GM11168 (cell line): ENCODE results near the gene SUPT4H1.
"Not testable (repeated sequence)": the region's sequence is repeated elsewhere in the genome, so short reads cannot be mapped to it uniquely, and the experiment has no call there.

Source experiments
- in situ Hi-C: fragments of 300-500 bp; cut with MboI; formaldehyde crosslinking; loops from one replicate; pipeline ENCODE4 v1.12.0; 2022; ENCODE audit warnings: low sequenced_read_pairs; ENCODE audit not compliant: unreplicated experiment

Gene SUPT4H1

DNA sequence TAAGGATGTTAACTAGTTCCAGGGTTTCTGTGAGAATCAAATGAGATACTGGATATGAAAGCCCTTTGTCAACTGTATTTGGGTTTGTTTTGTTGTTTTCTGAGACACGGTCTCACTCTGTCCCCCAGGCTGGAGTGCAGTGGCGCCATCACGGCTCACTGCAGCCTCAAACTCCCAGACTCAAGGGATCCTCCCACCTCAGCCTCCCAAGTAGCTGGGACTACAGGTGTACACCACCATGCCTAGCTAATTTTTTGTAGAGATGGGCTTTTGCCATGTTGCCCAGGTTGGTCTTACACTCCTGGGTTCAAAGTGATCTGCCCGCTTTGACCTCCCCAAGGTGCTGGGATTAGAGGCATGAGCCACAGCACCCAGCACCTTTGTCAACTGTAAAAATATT lies 8.9 kb downstream of the SUPT4H1 start:
- in situ Hi-C loops: no loop called here

DNA sequence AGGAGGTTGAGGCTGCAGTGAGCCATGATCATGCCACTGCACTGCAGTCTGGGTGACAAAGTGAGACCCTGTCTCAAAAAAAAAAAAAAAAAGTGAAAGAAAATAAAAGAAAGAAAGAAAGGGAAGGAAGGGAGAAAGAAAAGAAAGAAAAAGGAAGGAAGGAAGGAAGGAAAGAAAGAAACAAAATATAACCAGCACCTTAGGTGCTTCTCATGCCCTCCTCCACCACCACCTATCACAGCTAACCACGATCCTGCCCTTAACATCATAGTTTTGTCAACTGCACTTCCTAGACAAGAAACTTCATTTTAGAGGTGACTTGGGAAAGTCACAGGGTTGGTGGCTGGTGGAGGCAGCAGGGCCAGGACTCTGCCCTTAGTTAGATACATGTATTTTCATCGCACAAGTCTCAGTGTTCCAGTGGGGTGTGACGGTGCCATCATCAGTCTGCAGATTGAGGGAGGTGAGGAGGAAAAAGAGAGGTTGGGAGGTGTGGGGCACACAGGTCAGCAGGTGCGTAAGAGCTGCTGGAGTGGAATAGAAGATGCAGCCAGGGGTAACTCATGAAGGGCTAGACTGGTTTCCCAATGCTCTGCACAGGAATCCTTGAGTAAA lies 10.0 kb downstream of the SUPT4H1 start:
- in situ Hi-C loops: no loop called here

DNA sequence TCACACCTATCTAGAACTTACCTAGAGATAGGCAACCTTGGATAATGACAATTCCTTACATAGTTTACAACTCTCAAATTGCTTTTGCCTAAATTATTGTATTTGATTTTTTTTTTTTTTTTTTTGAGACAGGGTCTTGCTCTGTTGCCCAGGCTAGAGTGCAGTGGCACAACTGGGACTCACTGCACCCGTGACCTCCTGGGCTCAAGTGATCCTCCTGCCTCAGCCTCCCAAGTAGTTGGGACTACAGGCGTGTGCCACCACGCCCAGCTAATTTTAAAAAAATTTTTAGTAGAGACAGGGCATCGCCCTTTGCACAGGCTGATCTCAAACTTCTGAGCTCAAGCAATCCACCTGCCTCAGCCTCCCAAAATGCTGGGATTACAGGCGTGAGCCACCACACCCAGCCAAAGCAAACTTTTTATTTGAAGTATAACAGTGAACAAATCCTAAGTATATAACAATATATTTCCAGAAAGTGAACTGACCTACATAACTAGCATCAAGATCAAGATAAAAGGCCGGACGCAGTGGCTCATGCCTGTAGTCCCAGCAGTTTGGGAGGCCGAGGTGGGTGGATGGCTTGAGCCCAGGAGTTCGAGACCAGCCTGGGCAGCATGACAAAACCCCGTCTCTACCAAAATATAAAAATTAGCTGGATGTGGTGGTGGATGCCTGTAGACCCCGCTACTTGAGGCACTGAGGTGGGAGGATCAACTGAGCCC lies 10.7 kb downstream of the SUPT4H1 start:
- in situ Hi-C loops: not testable (repeated sequence)

DNA sequence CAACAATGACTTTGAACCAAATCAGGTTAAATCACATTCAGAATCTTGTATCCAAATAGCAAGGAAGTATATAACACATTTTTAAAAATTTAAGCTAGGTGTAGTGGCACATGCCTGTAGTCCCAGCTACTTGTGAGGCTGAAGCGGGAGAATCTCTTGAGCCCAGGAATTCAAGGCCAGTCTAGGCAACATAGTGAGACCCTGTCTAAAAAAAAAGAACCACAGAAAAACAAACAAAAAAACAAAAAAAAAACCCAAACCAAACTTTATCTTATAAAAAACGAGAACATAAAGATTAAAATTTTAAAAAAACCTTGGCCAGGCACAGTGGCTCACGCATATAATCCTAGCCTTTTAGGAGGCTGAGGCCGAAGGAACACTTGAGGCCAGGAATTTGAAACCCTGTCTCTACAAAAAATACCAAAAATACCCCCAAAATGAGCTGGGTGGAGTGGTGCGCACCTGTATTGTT lies 11.6 kb downstream of the SUPT4H1 start:
- in situ Hi-C loops: no loop called here

DNA sequence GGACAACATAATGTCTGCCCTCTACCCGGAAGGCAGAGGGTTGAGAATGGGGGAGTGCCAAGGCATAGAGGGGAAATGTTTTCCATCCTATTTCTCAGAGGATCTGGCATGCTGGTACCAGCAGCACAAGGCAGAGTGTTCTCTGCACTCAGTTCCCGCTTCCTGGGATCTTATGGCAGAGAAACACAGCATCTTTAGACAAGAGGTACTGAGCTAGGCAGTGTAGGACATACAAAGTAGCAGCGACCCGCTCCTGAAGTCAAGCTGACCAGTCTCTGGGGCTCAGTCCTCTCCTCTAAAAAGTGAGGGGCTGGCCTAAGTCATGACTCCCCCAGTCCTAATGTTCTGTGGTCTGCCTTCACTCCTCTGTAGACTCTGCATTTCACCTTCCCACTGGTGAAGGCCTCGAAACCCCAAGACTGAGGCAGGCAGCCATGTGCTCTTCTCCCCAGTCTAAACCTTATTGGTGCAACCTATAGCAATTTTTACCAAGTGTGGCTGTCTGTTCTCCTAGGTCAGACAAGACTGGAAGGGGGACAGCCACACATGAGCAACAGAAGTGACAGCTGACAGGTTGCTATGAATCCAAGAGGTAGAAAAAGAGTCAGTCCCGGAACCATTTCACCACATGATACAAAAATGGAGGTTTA lies 12.1 kb downstream of the SUPT4H1 start:
- in situ Hi-C loops: no loop called here

DNA sequence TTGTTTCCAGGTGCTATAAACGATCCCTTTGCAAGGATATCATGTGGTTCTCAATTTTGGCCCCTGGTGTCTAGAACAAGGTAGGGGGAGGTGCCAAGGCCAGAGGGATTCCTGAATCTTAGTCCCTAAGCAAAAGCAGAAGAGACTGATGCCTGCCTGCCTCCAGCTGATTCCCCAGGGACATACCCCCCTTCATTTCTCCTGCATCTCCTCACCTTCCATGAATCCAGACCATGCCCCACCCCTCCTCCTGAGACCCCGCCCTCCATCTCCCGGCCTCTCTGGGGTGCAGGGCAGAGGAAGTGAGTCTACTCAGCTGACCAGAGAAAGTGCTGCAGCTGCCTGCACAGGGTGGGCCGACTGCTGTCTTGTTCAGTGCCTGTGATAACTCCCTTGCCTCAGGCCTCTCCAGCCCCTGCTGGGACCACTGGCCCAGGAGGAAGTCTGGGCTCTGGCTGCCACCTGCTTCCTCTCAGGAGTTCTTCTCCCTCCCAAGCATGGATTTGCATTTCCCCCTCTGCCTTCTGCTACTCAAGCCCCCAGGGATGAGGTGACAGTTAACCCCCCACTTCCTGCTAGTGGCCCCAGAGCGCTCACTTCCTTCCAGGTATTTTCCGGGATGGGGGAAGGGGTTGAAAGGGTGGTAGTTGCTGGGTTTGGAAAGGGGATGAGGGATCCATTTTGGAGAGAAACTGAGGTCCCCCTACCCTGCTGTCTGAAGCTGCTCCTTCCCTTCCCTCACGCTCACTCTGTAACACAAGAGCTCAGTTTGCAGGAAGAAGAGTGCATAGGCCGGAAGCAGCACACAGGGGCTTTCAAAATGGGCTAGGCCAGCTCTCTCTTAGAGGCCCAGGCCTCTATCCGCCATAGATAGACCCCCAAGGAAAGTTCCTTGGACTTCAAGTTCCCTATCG lies 12.9 kb downstream of the SUPT4H1 start:
- in situ Hi-C loops: no loop called here

DNA sequence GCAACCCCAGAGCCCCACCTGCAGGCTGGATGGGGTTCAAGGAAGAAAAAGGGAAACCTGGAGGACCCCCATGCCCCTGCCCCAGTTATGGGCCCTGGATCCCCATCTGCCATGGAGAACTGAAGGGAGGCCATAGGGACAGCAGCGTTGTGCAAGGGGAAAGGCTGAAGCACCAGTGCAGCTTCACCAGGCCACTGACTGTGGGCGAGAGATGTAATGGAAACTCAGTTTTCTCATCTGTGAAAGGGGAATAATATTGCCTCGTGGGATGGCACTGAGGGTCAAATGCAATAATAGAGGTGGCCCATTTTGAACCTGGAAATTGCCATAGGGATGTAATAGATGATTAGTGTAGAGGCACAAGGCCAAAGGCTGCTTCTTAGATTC lies 13.6 kb downstream of the SUPT4H1 start:
- in situ Hi-C loops: no loop called here

DNA sequence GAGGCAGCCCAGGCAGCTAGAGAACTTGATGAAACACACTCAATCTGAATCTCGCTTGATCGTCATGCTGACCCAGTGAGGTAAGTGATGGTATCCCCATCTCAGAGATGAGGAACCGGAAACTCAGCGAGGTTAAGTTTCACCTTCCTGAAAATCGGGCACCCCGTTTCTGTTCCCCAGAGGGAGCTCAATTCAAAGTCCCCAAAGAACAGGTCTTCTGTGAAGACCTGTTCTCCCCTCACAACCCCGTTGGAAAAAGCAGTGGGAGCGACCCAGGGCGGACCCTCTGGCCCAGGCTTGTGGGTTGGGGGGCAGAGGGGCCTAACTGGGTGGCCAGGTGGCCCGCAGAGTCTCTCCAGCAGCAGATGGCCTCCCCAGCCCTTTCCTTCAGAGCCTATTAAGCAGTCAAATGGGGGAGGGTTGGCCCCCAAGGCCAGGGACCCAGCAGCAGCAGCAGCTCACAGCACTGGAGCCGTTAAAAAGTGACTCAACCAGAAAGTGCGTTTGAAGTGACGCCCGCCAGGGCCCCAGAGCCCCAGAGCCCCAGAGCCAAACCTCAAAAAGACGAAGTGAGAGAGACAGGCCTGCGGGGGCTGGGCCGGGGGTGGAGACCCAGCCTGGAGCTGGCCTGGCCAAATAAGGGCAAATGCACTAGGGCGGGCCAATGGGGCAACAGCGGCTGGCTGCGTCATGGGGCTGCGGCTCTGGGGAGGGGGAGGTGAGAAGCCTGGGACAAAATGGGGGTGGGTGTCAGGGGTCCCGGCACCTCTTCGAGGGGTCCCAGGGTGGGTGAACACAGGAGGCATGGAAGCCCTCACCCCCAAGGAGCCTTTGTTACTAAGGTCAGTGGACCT lies 14.2 kb downstream of the SUPT4H1 start:
- in situ Hi-C loops: no loop called here

DNA sequence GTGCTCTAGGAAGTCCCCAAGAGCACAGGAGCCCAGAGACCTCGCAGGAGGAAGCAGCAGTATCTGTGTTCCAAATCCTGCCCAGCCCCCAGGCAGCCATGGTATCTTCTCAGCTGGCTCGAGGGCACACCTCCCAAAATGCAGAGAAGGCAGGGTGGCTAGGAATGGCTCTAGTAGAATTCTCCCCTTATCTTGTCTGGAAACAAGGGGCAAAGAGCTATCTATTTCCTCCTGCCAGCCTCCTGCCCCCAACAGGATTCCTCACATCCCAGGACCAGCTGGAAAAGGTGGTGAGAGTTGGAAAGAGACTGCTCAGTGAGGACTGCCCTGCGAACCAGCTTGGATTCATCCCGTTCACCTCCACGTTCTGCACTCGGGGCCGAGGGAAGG lies 14.8 kb downstream of the SUPT4H1 start:
- in situ Hi-C loops: no loop called here

DNA sequence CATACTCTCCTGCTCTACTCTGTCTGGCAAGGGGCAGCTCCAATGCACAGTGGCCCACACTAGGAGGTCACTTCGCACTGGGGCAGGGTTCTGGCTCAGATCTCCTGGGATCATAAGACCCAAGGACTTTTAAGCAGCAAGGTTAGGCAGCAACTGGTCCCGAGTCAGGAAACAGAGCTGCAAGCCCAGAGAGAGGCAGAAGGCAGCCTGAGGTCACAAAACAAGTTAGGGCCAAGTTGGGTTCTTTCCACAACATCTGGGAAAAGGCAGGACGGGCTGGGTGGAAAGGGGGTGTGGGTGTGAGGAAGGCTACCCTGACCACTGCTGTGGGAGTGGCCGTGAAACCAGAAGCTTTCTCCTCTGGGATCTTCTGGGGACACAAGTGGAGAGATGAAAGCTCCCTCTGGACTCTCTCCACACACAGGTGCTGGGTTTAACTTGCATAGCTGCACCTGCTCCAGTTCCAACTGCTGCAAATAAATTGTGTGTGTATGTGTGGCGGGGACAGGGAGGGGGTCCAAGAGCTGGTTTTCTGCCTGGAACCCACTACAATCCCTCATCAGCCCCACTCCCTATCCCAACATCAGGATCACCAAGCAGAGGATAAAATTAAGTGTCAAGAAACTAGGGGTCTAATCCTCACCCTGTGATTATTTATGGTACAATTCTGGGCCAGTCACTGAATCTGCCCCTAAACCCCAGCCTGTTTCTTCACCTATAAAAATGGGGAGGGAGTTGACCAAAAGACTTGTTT lies 15.4 kb downstream of the SUPT4H1 start:
- in situ Hi-C loops: no loop called here

DNA sequence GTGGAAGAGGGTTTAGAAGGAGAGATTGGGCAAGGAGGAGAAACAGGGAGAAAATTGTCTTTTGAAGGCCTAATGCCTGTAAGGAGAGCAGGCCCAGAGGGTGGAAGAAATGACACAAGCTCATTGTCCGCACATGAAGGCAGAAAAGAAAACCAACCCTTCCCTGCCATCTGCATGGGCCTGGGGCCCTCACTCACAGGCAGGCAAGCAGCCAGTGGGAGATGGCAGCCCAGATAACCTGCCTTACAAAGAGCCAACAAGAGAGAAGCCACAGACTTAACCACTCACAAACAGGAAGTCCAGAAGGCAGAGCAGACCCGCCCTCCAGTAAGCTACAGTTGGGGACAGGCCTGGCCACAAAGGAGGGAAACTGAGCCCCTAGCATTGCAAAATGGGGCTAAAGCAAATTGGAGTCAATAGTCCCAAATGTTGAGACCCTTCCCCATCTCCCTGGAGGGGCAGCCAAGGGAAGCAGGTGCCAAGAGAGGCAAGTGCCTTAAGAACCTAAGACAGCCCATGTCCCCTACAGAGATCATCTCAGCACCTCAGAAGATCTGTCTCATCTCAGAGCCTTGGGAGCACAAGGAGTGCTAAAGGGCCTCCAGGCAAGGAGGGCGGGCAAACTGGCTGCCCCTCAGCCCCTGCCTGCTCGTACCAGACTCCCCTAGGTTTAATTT lies 16.1 kb downstream of the SUPT4H1 start:
- in situ Hi-C loops: no loop called here

DNA sequence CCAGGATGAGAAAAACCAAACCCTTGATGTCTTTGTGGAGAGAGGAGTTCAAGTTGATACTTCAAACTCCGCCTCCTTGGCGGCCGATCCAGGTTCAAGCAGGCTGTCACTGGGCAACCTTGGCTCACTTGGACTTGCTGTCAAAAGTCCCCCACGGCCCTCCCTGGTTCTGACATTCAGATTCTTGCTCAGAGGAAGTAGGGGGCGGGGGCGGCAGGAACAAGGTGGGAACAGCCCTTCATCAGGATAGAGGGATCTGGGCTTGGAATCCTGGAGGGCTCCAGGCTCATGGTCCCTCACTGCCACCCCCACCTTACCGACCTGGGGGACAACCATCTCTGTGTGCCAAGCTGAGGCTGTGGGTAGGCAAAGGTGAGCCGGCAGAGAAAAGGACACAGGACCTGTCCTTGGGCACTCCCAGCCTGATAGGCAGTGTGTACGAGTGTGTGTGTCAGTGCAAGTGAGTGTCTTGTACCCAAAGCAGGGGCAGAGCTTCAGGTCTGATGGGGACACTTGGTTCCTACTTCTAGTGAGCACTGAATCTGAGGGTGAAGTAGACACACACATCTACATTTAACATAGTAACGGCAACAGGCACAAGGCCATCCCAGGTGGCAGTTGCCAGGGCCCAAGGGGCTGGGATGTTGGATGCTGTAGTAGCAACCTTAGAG lies 16.8 kb downstream of the SUPT4H1 start:
- in situ Hi-C loops: no loop called here

DNA sequence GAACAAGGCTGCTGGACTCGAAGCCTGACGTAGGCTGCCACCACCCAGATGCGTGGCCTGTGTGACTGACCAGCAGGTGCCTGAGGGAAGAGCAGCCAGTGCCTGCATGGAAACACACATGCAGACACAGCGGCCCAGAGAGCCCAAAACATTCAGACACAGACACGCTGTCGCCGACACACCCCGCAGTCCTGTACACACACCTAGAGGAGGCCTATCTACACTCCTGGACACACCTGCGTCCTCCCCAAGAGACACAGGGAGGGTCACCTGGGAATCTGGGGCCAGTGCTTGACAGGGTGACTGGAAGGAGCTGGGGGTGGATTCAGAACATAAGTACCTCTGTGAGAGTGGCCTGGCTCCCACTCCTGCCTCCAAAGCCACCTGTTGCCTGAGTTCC lies 17.3 kb downstream of the SUPT4H1 start:
- in situ Hi-C loops: no loop called here

DNA sequence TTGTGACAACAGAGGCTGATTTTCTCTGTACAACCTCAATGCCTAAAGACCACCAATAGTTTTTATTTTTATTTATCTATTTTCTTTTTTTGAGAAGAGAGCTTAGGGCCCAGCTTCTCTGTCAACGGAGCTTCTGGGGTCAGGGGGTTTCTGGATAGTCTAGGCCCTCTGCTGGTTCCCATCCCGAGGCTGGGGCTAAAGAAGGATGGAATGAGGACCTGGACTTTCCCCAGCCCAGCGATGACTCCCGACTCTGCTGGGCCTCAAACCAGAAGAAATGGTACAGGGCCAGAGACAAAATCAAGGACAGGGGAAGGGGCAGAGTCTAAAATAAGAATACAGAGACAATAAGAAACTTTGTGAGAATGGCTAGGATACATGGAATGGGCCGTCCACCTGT lies 17.7 kb downstream of the SUPT4H1 start:
- in situ Hi-C loops: no loop called here

DNA sequence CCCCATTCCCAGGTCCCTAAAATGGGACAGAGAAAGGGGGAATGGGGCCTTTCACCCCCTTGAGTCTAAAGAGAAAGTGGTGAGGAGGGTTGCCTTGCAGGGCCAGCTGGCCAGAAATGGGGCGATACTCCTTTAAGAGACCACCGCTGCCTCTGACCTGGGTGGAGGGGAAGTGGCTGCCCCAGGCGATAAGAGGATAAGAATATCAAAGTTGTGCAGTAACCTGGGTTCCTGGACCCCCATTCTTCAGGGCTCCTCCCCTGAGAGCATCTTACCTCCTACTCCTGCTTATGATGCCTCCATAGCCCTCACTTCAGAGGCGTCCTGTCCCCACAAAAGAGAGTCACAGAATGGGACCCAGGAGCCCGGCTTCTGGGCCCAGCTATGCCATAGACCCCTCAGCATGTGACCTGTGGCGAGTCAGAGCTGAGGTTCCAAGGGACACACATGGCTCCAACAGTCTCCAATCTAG lies 18.2 kb downstream of the SUPT4H1 start:
- in situ Hi-C loops: no loop called here

DNA sequence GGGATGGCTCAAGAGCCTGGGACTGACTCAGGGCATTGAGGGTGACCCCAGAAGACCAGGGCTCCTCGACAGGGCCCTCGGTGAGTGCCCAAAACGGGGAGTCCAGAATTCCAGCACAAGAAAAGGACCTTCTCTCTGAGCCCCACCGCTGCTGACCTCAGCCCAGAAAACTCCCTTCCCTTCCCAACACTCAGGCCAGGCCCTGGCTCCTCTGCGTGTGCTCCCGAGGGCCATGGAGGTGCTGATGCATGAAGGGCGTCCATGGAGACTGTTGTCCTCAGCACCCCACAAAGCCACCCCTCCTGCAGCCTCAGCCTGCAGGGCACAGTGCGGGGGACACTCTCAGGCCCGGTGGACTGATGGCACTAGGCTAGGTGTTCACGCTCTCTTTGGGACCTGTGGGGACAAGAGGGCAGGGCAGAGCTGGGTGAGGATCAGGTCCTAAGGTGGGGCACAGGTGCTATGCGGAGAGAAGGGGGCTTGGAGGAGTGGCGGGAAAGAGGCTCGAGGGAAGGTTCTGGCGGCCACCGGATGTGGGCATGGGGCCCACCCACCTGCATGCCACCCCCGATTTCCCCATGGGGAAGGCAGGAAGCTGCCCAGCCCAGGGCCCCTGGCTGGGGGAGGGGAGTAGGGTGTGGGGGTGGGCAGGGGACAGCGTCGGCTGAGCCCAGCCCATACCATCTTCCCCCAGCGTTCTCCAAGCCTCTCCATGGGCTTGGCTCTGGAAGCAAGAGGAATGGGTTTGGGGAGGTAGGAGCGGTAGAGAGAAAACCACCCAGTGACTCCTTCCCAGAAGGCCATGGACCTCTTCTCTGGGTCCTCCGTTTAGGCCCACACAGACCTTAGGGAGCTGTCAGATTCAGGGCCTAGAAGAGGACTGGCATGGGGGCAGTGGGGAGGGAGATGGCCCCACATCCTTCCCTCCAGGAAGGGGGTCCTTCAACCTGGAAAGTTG lies 18.9 kb downstream of the SUPT4H1 start:
- in situ Hi-C loops: no loop called here
